Gastrocnemius medialis (tissue), 4 donors: ENCODE data around the gene ISG20L2.

ENCODE experiments used
- CTCF ChIP-seq, 5 experiments: fragments of 450-650 bp in 3 of 5; fragments of 200-600 bp in 2 of 5; sonication (generic) in 2 of 5; IDR thresholded peaks in 4 of 5; conservative IDR thresholded peaks in 1 of 5; 1 replicate in 4 of 5; 2 replicates in 1 of 5; pipeline ENCODE4 v1.5.1; 2016 to 2019; ENCODE audit warnings: antibody characterized with exemption in 5 of 5, mild to moderate bottlenecking in 3 of 5, moderate library complexity in 3 of 5
- POLR2A ChIP-seq, 2 donors: fragments of 450-650 bp; IDR thresholded peaks; one replicate each; pipeline ENCODE4 v1.6.1; 2017; ENCODE audit warnings: antibody characterized with exemption in 2 of 2, mild to moderate bottlenecking in 2 of 2, moderate library complexity in 2 of 2

- TF ChIP-seq CTCF (IDR thresholded peaks at IDR 0.05 in 4 of 5, conservative IDR thresholded peaks at IDR 0.05 in 1 of 5) = no peak
- TF ChIP-seq POLR2A (IDR thresholded peaks at IDR 0.05) = no peak
Observed at GRCh38 chr1:156744786-156745419, 16.3 kb upstream of the ISG20L2 start.
